Measurements from ENCODE around the gene GLB1L2.

Gene GLB1L2

DNA sequence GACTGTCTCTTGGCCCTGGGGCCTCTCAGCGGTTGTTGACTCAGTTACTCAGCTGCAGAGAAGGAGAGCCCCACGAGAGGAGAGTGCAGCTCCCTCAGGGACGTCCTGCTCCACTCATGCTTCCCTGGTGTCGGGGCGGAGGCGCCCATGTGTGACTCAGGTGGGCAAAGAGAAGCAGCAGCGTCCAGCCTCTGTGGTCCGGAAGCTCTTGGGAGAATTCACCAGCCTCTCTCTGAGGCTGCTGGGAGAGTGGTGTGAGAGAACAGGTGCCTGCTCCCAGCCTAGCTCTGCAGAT lies 25.7 kb downstream of the GLB1L2 start:
- H3K9me3 ChIP-seq: no peaks in the 10 kb centered on the region
- TF ChIP-seq, protein P1, sequence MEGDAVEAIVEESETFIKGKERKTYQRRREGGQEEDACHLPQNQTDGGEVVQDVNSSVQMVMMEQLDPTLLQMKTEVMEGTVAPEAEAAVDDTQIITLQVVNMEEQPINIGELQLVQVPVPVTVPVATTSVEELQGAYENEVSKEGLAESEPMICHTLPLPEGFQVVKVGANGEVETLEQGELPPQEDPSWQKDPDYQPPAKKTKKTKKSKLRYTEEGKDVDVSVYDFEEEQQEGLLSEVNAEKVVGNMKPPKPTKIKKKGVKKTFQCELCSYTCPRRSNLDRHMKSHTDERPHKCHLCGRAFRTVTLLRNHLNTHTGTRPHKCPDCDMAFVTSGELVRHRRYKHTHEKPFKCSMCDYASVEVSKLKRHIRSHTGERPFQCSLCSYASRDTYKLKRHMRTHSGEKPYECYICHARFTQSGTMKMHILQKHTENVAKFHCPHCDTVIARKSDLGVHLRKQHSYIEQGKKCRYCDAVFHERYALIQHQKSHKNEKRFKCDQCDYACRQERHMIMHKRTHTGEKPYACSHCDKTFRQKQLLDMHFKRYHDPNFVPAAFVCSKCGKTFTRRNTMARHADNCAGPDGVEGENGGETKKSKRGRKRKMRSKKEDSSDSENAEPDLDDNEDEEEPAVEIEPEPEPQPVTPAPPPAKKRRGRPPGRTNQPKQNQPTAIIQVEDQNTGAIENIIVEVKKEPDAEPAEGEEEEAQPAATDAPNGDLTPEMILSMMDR (IDR thresholded peaks at IDR 0.05): no peak
- H3K27ac ChIP-seq: no peak overlapping the region
- H3K36me3 ChIP-seq: no peaks in the 10 kb centered on the region
- no peaks in the 10 kb centered on the region for H3K4me1 ChIP-seq (ENCODE audit: control insufficient read depth in 1 of 2, insufficient read depth in 1 of 2, low read depth in 1 of 2, low read length in 1 of 2)
- H3K4me3 ChIP-seq (ENCODE audit: low read depth in 1 of 2, low read length in 1 of 2): no peak overlapping the region
- H3K27me3 ChIP-seq: peaks cover 15% of the 10 kb centered on the region

GRCh38 chr11:134358165-134358855 lies 26.5 kb downstream of the GLB1L2 start:
- TF ChIP-seq, protein P1 (IDR thresholded peaks at IDR 0.05): no peak
- Histone ChIP-seq H3K27me3 (peaks cover 15% of the 10 kb centered on the region), H3K4me1 (ENCODE audit: control insufficient read depth in 1 of 2, insufficient read depth in 1 of 2, low read depth in 1 of 2, low read length in 1 of 2) (no peaks in the 10 kb centered on the region), H3K4me3 (ENCODE audit: low read depth in 1 of 2, low read length in 1 of 2) (no peak overlapping the region), H3K36me3 (no peaks in the 10 kb centered on the region), H3K9me3 (no peaks in the 10 kb centered on the region), H3K27ac (no peak overlapping the region)

- TF ChIP-seq, protein P1 (IDR thresholded peaks at IDR 0.05): no peak
- no peaks in the 10 kb centered on the region for H3K4me1 ChIP-seq (ENCODE audit: control insufficient read depth in 1 of 2, insufficient read depth in 1 of 2, low read depth in 1 of 2, low read length in 1 of 2)
- H3K27ac ChIP-seq: no peak overlapping the region
- H3K27me3 ChIP-seq: peaks cover 15% of the 10 kb centered on the region
- no peak overlapping the region for H3K4me3 ChIP-seq (ENCODE audit: low read depth in 1 of 2, low read length in 1 of 2)
- no peaks in the 10 kb centered on the region for H3K9me3 ChIP-seq
- no peaks in the 10 kb centered on the region for H3K36me3 ChIP-seq
These were observed 27.2 kb downstream of the GLB1L2 start for GRCh38 chr11:134358856-134359490.

GRCh38 chr11:134359646-134360045 lies 27.9 kb downstream of the GLB1L2 start:
- Histone ChIP-seq H3K4me3 (ENCODE audit: low read depth in 1 of 2, low read length in 1 of 2) (no peak overlapping the region), H3K4me1 (ENCODE audit: control insufficient read depth in 1 of 2, insufficient read depth in 1 of 2, low read depth in 1 of 2, low read length in 1 of 2) (no peaks in the 10 kb centered on the region), H3K27me3 (peaks cover 15% of the 10 kb centered on the region), H3K36me3 (no peaks in the 10 kb centered on the region), H3K9me3 (no peaks in the 10 kb centered on the region), H3K27ac (no peak overlapping the region)
- TF ChIP-seq, protein P1 (IDR thresholded peaks at IDR 0.05): no peak

DNA sequence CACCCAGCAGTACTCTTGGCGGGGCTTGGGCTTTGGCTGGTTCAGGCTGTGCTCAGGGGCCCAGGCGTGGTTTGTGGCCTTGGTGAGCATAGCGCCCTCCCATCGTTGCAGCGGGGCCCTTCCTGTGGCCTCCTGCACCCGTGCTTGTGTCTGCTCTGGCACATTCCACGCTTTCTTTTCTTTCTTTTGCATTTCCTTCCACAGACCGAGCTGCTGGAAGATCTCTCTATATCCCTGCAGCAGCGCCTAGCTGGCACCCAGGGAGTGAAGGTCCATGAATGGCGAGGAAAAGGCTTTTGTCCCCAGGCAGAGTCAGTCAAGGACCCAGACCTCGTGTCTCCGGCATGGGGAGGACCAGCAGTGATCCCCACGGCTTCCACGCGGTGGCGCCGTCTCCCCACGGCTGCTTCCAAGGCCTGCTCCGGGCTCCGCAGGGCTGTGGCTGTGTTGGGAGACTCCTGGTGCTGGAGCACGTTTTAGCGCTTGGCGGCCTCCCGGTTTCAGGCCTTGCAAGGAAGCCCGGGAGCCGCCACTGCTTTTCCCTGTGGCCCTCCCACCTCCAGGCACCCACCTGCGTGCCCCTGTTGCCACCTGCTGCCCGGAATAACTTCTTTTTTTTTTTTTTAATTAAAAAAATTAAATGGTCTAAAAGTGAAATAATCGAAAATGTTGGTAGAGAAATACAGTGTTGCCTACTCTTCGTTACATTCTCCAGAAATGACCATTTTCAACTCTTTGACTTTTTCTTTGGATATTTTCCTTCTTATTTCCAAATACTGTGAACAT lies 28.5 kb downstream of the GLB1L2 start:
- H3K27me3 ChIP-seq: peaks cover 15% of the 10 kb centered on the region
- TF ChIP-seq, protein P1 (IDR thresholded peaks at IDR 0.05): no peak
- no peaks in the 10 kb centered on the region for H3K9me3 ChIP-seq
- no peaks in the 10 kb centered on the region for H3K4me1 ChIP-seq (ENCODE audit: control insufficient read depth in 1 of 2, insufficient read depth in 1 of 2, low read depth in 1 of 2, low read length in 1 of 2)
- no peak overlapping the region for H3K4me3 ChIP-seq (ENCODE audit: low read depth in 1 of 2, low read length in 1 of 2)
- H3K36me3 ChIP-seq: no peaks in the 10 kb centered on the region
- H3K27ac ChIP-seq: no peak overlapping the region

All from neutrophil (primary cell).